Left renal cortex interstitium (tissue), 4 donors: ENCODE data around the gene THSD7B. TPM values are rescaled to one million over a fixed set of nuclear protein-coding genes. Genes with fewer than 3 reads are reported as not detected.

ENCODE experiments used
- DNase-seq, 4 donors: peaks; one replicate each; pipeline ENCODE4 v3.0.0-alpha.2; 2013; ENCODE audit warnings: low read depth in 4 of 4, low spot score in 2 of 4, missing footprints in 1 of 4
- polyA plus RNA-seq, 4 donors: library from polyadenylated mRNA; unstranded; fragments of 120-200 nt; gene quantifications; one replicate each; pipeline ENCODE4 v1.2.1, GENCODE V29; 2013; ENCODE audit not compliant: insufficient read length in 4 of 4

The THSD7B gene
- polyA plus RNA-seq, 4 donors, result 2.9 to 5.4 (median 4.3) TPM

- peak in 2 of 4 donors; percentile 5 to 36 for DNase-seq
Measured at GRCh38 chr2:136809998-136810397, 44.7 kb downstream of the THSD7B start.

GRCh38 chr2:136818839-136819238 is 53.5 kb downstream of the THSD7B start:
- no peak for DNase-seq

- DNase-seq, result no peak
Measured at GRCh38 chr2:136823291-136823690, 57.9 kb downstream of the THSD7B start.

- no peak for DNase-seq
Measured at GRCh38 chr2:136828162-136828561, 62.8 kb downstream of the THSD7B start.

GRCh38 chr2:136828774-136829173 is 63.4 kb downstream of the THSD7B start:
- DNase-seq, result no peak

- DNase-seq, result no peak
Measured at GRCh38 chr2:136844546-136844945, 79.2 kb downstream of the THSD7B start.

- no peak for DNase-seq
Measured at GRCh38 chr2:136858656-136859055, 93.3 kb downstream of the THSD7B start.

GRCh38 chr2:136860443-136860958 is 95.2 kb downstream of the THSD7B start:
- DNase-seq, result no peak

GRCh38 chr2:136863468-136863867 is 98.1 kb downstream of the THSD7B start:
- DNase-seq, result no peak

GRCh38 chr2:136863874-136864273 is 98.5 kb downstream of the THSD7B start:
- no peak for DNase-seq

- DNase-seq, result no peak
Measured at GRCh38 chr2:136871424-136871823, 106.1 kb downstream of the THSD7B start.

- no peak for DNase-seq
Measured at GRCh38 chr2:136874258-136874657, 108.9 kb downstream of the THSD7B start.

GRCh38 chr2:136891100-136891499 is 125.8 kb downstream of the THSD7B start:
- DNase-seq, result no peak

GRCh38 chr2:136894007-136894634 is 128.8 kb downstream of the THSD7B start:
- DNase-seq, result no peak

GRCh38 chr2:136901732-136902131 is 136.4 kb downstream of the THSD7B start:
- no peak for DNase-seq

- DNase-seq, result no peak
Measured at GRCh38 chr2:136905779-136906178, 140.4 kb downstream of the THSD7B start.

GRCh38 chr2:136909777-136910176 is 144.4 kb downstream of the THSD7B start:
- DNase-seq, result no peak

- DNase-seq, result no peak
Measured at GRCh38 chr2:136916131-136916530, 150.8 kb downstream of the THSD7B start.

- DNase-seq, result peak in 2 of 4 donors; percentile 19 to 28
Measured at GRCh38 chr2:136917411-136917881, 152.1 kb downstream of the THSD7B start.

- no peak for DNase-seq
Measured at GRCh38 chr2:136919682-136920081, 154.3 kb downstream of the THSD7B start.

- DNase-seq, result no peak
Measured at GRCh38 chr2:136920652-136921333, 155.4 kb downstream of the THSD7B start.

GRCh38 chr2:136927156-136927555 is 161.8 kb downstream of the THSD7B start:
- no peak for DNase-seq
